Measurements from ENCODE around the gene RPL37A.
A peak's percentile ranks its signal among the peaks of the same experiment; 100 is the strongest.

The RPL37A gene

GRCh38 chr2:216498070-216498378, 620 bp upstream of the RPL37A start:
- peaks cover 38% of the 10 kb centered on the region for H3K36me3 ChIP-seq (ENCODE audit: low read length)
- no peaks in the 10 kb centered on the region for H3K9me2 ChIP-seq (replicated peaks; ENCODE audit: insufficient read depth, low read length)
- peak overlapping the region; percentile 60 for H2AFZ ChIP-seq (ENCODE audit: low read depth, low read length, severe bottlenecking)
- peak overlapping the region; percentile 87 for H3K4me2 ChIP-seq (ENCODE audit: low read depth, low read length, poor library complexity, severe bottlenecking)
- TF ChIP-seq CTCF (IDR thresholded peaks at IDR 0.05; ENCODE audit: insufficient read depth, low read length, poor library complexity, severe bottlenecking) (no peak), EZH2phosphoT487 (conservative IDR thresholded peaks at IDR 0.05; ENCODE audit: low read length) (no peak)
- peaks cover 27% of the 10 kb centered on the region for H4K20me1 ChIP-seq (ENCODE audit: low read depth, low read length)
- H3K4me3 ChIP-seq (ENCODE audit: insufficient read depth, low read length, poor library complexity, severe bottlenecking): peak overlapping the region; percentile 94
- peaks cover 33% of the 10 kb centered on the region for H3F3A ChIP-seq (ENCODE audit: insufficient read depth)
- H3K27me3 ChIP-seq (ENCODE audit: low read length): no peaks in the 10 kb centered on the region
- no peaks in the 10 kb centered on the region for H3K9me3 ChIP-seq (ENCODE audit: insufficient read depth, low read length)
- H3K27ac ChIP-seq (ENCODE audit: low read depth, low read length): no peak overlapping the region
- H3K79me2 ChIP-seq (ENCODE audit: insufficient read depth, low read length): peaks cover 31% of the 10 kb centered on the region
- peak overlapping the region; percentile 99 for H3K9ac ChIP-seq (ENCODE audit: low read length)

GRCh38 chr2:216499641-216500218, 1.1 kb downstream of the RPL37A start:
- peak overlapping the region; percentile 87 for H3K4me2 ChIP-seq (ENCODE audit: low read depth, low read length, poor library complexity, severe bottlenecking)
- peaks cover 31% of the 10 kb centered on the region for H3K79me2 ChIP-seq (ENCODE audit: insufficient read depth, low read length)
- TF ChIP-seq EZH2phosphoT487 (conservative IDR thresholded peaks at IDR 0.05; ENCODE audit: low read length) (no peak), CTCF (IDR thresholded peaks at IDR 0.05; ENCODE audit: insufficient read depth, low read length, poor library complexity, severe bottlenecking) (no peak)
- H4K20me1 ChIP-seq (ENCODE audit: low read depth, low read length): peaks cover 34% of the 10 kb centered on the region
- H3K27ac ChIP-seq (ENCODE audit: low read depth, low read length): peak overlapping the region; percentile 75
- peak overlapping the region; percentile 99 for H3K9ac ChIP-seq (ENCODE audit: low read length)
- no peaks in the 10 kb centered on the region for H3K9me2 ChIP-seq (replicated peaks; ENCODE audit: insufficient read depth, low read length)
- H3K4me3 ChIP-seq (ENCODE audit: insufficient read depth, low read length, poor library complexity, severe bottlenecking): peak overlapping the region; percentile 94
- no peaks in the 10 kb centered on the region for H3K27me3 ChIP-seq (ENCODE audit: low read length)
- H3K36me3 ChIP-seq (ENCODE audit: low read length): peaks cover 49% of the 10 kb centered on the region
- H3F3A ChIP-seq (ENCODE audit: insufficient read depth): peaks cover 50% of the 10 kb centered on the region
- H2AFZ ChIP-seq (ENCODE audit: low read depth, low read length, severe bottlenecking): no peak overlapping the region
- no peaks in the 10 kb centered on the region for H3K9me3 ChIP-seq (ENCODE audit: insufficient read depth, low read length)

GRCh38 chr2:216500572-216500971, 1.9 kb downstream of the RPL37A start:
- Histone ChIP-seq H3K36me3 (ENCODE audit: low read length) (peaks cover 51% of the 10 kb centered on the region), H3F3A (ENCODE audit: insufficient read depth) (peaks cover 56% of the 10 kb centered on the region), H3K9ac (ENCODE audit: low read length) (peak overlapping the region; percentile 99), H3K4me2 (ENCODE audit: low read depth, low read length, poor library complexity, severe bottlenecking) (peak overlapping the region; percentile 87), H4K20me1 (ENCODE audit: low read depth, low read length) (peaks cover 34% of the 10 kb centered on the region), H2AFZ (ENCODE audit: low read depth, low read length, severe bottlenecking) (no peak overlapping the region), H3K9me2 (replicated peaks; ENCODE audit: insufficient read depth, low read length) (no peaks in the 10 kb centered on the region), H3K9me3 (ENCODE audit: insufficient read depth, low read length) (no peaks in the 10 kb centered on the region), H3K27ac (ENCODE audit: low read depth, low read length) (no peak overlapping the region; the same call in 1 of the 2 replicates), H3K4me3 (ENCODE audit: insufficient read depth, low read length, poor library complexity, severe bottlenecking) (peak overlapping the region; percentile 94), H3K79me2 (ENCODE audit: insufficient read depth, low read length) (peaks cover 31% of the 10 kb centered on the region), H3K27me3 (ENCODE audit: low read length) (no peaks in the 10 kb centered on the region)
- TF ChIP-seq CTCF (IDR thresholded peaks at IDR 0.05; ENCODE audit: insufficient read depth, low read length, poor library complexity, severe bottlenecking) (no peak), EZH2phosphoT487 (conservative IDR thresholded peaks at IDR 0.05; ENCODE audit: low read length) (no peak)
